ENCODE data around the gene CACNA1C.

- no peak for TF ChIP-seq CTCF (conservative IDR thresholded peaks at IDR 0.05 in 1 of 2, IDR thresholded peaks at IDR 0.05 in 1 of 2; ENCODE audit: low read depth in 1 of 2, low read length in 2 of 2)
- no peak for TF ChIP-seq EZH2 (IDR thresholded peaks at IDR 0.05; ENCODE audit: low read length, missing control alignments)
These were observed 323.1 kb downstream of the CACNA1C start for GRCh38 chr12:2375871-2376270.
